ENCODE measurements around the gene ING3. TPM values are rescaled to one million over a fixed set of nuclear protein-coding genes. Genes with fewer than 3 reads are reported as not detected.

The ING3 gene
- total and polyA plus RNA-seq, 9 of the 15 experiments (the other 6 are each of a cell fraction or from before 2014, with no cell fraction given), result 22.8 to 233 (median 50.4) TPM

- TF ChIP-seq HDAC3 (IDR thresholded peaks at IDR 0.05; ENCODE audit: borderline replicate concordance, partially characterized antibody), result no peak
- no peak for TF ChIP-seq KLF13 (tag; IDR thresholded peaks at IDR 0.05; ENCODE audit: borderline replicate concordance, low read depth)
- TF ChIP-seq FOXK2 (conservative IDR thresholded peaks at IDR 0.05 in 1 of 2, IDR thresholded peaks at IDR 0.05 in 1 of 2; ENCODE audit: low read depth in 2 of 2), result peak in 1 of 2 experiments; percentile 50; a peak in 2 of 4 replicates
- no peak for TF ChIP-seq ELF1 (tag; IDR thresholded peaks at IDR 0.05)
- TF ChIP-seq HIVEP1 (CRISPR knock-in tag; IDR thresholded peaks at IDR 0.05), result no peak
- TF ChIP-seq PHF21A (IDR thresholded peaks at IDR 0.05; ENCODE audit: borderline replicate concordance, low read depth), result no peak
- TF ChIP-seq, protein P1, sequence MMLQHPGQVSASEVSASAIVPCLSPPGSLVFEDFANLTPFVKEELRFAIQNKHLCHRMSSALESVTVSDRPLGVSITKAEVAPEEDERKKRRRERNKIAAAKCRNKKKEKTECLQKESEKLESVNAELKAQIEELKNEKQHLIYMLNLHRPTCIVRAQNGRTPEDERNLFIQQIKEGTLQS (IDR thresholded peaks at IDR 0.05), result peak; percentile 37; the same call in 1 of the 2 replicates
- TF ChIP-seq, protein P1 (CRISPR knock-in tag; conservative IDR thresholded peaks at IDR 0.05), result no peak
- TF ChIP-seq ESRRA (IDR thresholded peaks at IDR 0.05; ENCODE audit: borderline replicate concordance, low read depth), result no peak
- TF ChIP-seq ZNF551 (CRISPR knock-in tag; IDR thresholded peaks at IDR 0.05), result no peak
- no peak for TF ChIP-seq ZNF561 (CRISPR knock-in tag; conservative IDR thresholded peaks at IDR 0.05)
- no peak for TF ChIP-seq MAFK (IDR thresholded peaks at IDR 0.05; ENCODE audit: low read length)
- TF ChIP-seq RBM34 (IDR thresholded peaks at IDR 0.05; ENCODE audit: borderline replicate concordance, insufficient read depth, low read length), result 0 out of 2 replicates have a peak, but pooled peaks have one; percentile 31
- TF ChIP-seq SMAD3 (CRISPR knock-in tag; conservative IDR thresholded peaks at IDR 0.05), result no peak
- no peak for TF ChIP-seq SP2 (IDR thresholded peaks at IDR 0.05; ENCODE audit: extremely low read depth, low read depth, low read length, poor library complexity, severe bottlenecking)
- TF ChIP-seq, protein P2, sequence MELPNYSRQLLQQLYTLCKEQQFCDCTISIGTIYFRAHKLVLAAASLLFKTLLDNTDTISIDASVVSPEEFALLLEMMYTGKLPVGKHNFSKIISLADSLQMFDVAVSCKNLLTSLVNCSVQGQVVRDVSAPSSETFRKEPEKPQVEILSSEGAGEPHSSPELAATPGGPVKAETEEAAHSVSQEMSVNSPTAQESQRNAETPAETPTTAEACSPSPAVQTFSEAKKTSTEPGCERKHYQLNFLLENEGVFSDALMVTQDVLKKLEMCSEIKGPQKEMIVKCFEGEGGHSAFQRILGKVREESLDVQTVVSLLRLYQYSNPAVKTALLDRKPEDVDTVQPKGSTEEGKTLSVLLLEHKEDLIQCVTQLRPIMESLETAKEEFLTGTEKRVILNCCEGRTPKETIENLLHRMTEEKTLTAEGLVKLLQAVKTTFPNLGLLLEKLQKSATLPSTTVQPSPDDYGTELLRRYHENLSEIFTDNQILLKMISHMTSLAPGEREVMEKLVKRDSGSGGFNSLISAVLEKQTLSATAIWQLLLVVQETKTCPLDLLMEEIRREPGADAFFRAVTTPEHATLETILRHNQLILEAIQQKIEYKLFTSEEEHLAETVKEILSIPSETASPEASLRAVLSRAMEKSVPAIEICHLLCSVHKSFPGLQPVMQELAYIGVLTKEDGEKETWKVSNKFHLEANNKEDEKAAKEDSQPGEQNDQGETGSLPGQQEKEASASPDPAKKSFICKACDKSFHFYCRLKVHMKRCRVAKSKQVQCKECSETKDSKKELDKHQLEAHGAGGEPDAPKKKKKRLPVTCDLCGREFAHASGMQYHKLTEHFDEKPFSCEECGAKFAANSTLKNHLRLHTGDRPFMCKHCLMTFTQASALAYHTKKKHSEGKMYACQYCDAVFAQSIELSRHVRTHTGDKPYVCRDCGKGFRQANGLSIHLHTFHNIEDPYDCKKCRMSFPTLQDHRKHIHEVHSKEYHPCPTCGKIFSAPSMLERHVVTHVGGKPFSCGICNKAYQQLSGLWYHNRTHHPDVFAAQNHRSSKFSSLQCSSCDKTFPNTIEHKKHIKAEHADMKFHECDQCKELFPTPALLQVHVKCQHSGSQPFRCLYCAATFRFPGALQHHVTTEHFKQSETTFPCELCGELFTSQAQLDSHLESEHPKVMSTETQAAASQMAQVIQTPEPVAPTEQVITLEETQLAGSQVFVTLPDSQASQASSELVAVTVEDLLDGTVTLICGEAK (IDR thresholded peaks at IDR 0.05), result peak; percentile 98
- TF ChIP-seq, protein P2 (CRISPR knock-in tag; IDR thresholded peaks at IDR 0.05), result peak; percentile 81
- no peak for TF ChIP-seq TBL1XR1 (IDR thresholded peaks at IDR 0.05; ENCODE audit: low read length in 2 of 2)
- no peak for TF ChIP-seq ZFX (CRISPR knock-in tag; IDR thresholded peaks at IDR 0.05)
Observed at GRCh38 chr7:121020249-121020988, 69.8 kb downstream of the ING3 start (continued).
